Heart right ventricle (tissue), 16 donors: ENCODE measurements around the gene PATJ. TPM values are rescaled to one million over a fixed set of nuclear protein-coding genes. Genes with fewer than 3 reads are reported as not detected.
"Not testable (repeated sequence)": the region's sequence is repeated elsewhere in the genome, so short reads cannot be mapped to it uniquely, and the experiment has no call there.

ENCODE experiments used
- ATAC-seq, 8 donors: fragments of 200-7000 bp; cut with Tn5 transposase; one replicate each; pipeline ENCODE4 v1.9.1; 2020; ENCODE audit warnings: mild to moderate bottlenecking in 8 of 8, moderate library complexity in 8 of 8, moderate number of reproducible peaks in 1 of 8
- DNase-seq, 2 donors: peaks; one replicate each; pipeline ENCODE4 v3.0.0-alpha.2; 2020
- H3K27ac ChIP-seq, 10 donors: fragments of 200-600 bp; sonication (generic) in 2 of 10; one replicate each; pipeline versions ENCODE4 v1.5.0 to v1.8.0; 2020 to 2022; ENCODE audit warnings: mild to moderate bottlenecking in 3 of 10
- H3K27me3 ChIP-seq, 7 donors: fragments of 200-600 bp; one replicate each; pipeline ENCODE4 v1.8.0; 2021 to 2022; ENCODE audit warnings: mild to moderate bottlenecking in 2 of 7
- H3K36me3 ChIP-seq, 9 donors: fragments of 200-600 bp; sonication (generic) in 1 of 9; one replicate each; pipeline versions ENCODE4 v1.5.0 to v1.8.0; 2020 to 2022; ENCODE audit warnings: mild to moderate bottlenecking in 2 of 9
- H3K4me1 ChIP-seq, 9 donors: fragments of 200-600 bp; sonication (generic) in 1 of 9; one replicate each; pipeline versions ENCODE4 v1.5.0 to v1.8.0; 2020 to 2022; ENCODE audit warnings: mild to moderate bottlenecking in 4 of 9
- H3K4me3 ChIP-seq, 10 donors: fragments of 200-600 bp; sonication (generic) in 2 of 10; one replicate each; pipeline versions ENCODE4 v1.5.0 to v1.8.0; 2020 to 2022; ENCODE audit warnings: mild to moderate bottlenecking in 7 of 10, moderate library complexity in 2 of 10
- H3K9me3 ChIP-seq, 11 donors: fragments of 200-600 bp in 10 of 11; sonication (generic) in 2 of 11; one replicate each; pipeline versions ENCODE4 v1.5.0 to v1.8.0; 2013 to 2022; ENCODE audit warnings: mild to moderate bottlenecking in 2 of 11, control low read depth in 1 of 11, moderate library complexity in 1 of 11
- CTCF ChIP-seq, 9 donors: fragments of 200-600 bp; sonication (generic) in 2 of 9; IDR thresholded peaks; one replicate each; pipeline versions ENCODE4 v1.5.0 to v1.8.0; 2021 to 2022; ENCODE audit warnings: antibody characterized with exemption in 9 of 9, mild to moderate bottlenecking in 5 of 9, moderate library complexity in 1 of 9
- WGBS, 2 donors: extraction: QIAGEN DNeasy Blood & Tissue Kit; methylation state at CpG; one replicate each; pipeline ENCODE4 v1.1.7; 2013; ENCODE audit warnings: inconsistent platforms in 1 of 2; 5-methylcytosine and 5-hydroxymethylcytosine counted together
- intact Hi-C, 10 donors: fragments of 100-400 bp; cut with DNase I; formaldehyde crosslinking; loops; one replicate each; pipeline versions ENCODE4 v1.11.1 to v1.14.2; 2022
- polyA plus RNA-seq, 2 donors: library from polyadenylated mRNA; stranded (reverse); fragments of 200-250 nt; gene quantifications; one replicate each; pipeline ENCODE4 v1.2.3, GENCODE V29; 2013
- total RNA-seq, 10 donors: library from RNA; stranded (reverse); fragmentation: NEBNext Ultra II Directional in 3 of 10; extraction: Animal tissue kit (Norgen Biotek cat#: 25700) in 3 of 10; gene quantifications; one replicate each; pipeline versions ENCODE4 v1.2.1 to v1.2.4, GENCODE V29; 2021 to 2023
- donor health status: Arrhythmogenic right ventricular cardiomyopathy.
- donor health status: ischemic (EF 13 %, LVEDD 7.1; RV severe dilation, severe dysfunction).
- donor health status: healthy with polysubstance abuse.
- donor health status: DM: no; HTN: yes; CAD: no.
- donor health status: DM: no; HTN: no; CAD: no.
- donor health status: ischemic (EF 25% LVEDD 6.9; RV normal size, moderate dysfunction).
- donor health status: ischemic (EF 25% LVEDD 5.7; RV mildly dilated, moderate dysfunction).
- donor health status: healthy.
- donor health status: DM: yes; HTN: yes; CAD: no.
- donor health status: Ischemic cardiomyopathy.
- donor health status: ischemic (EF 35%, LVEDD 5.7; RV mildly dilated, moderate dysfunction).
- donor health status: nonischemic (EF 11% LVEDD 7.7; RV severe dilation, severe dysfunction).
- donor health status: DM: yes; HTN: yes; CAD: no.
- donor health status: PGD.
- donor health status: ischemic (EF 29% LVEDD 5.4; RV normal size, mild dysfunction).
- donor health status: nonischemic (EF 23%, LVEDD 6.1; RV moderate dilation, normal function).

The PATJ gene
- total and polyA plus RNA-seq, 12 donors = 3.7 to 213 (median 119) TPM

GRCh38 chr1:61887931-61888564 is 145.8 kb downstream of the PATJ start:
- peaks cover 0 to 21% (median 12%) of the 10 kb centered on the region in 9 donors for H3K4me1 ChIP-seq
- no peak for TF ChIP-seq CTCF (IDR thresholded peaks at IDR 0.05)
- H3K27me3 ChIP-seq = no peaks in the 10 kb centered on the region
- WGBS, 2 donors = 43 to 46% methylated on average over 7 of the region's 7 CpGs
- H3K27ac ChIP-seq = peak overlapping the region in 6 of 10 donors; percentile 2 to 65 (median 46)
- peak in 7 of 8 donors; percentile 73 to 93 (median 87) for ATAC-seq
- H3K4me3 ChIP-seq = no peak overlapping the region
- no peaks in the 10 kb centered on the region for H3K36me3 ChIP-seq
- intact Hi-C loops = loop anchor here in 2 of 10 donors (1.0 to 10.0 kb wide), 2 partner anchors 16 to 67 kb away; no protein-coding TSS in a partner anchor
- H3K9me3 ChIP-seq = no peaks in the 10 kb centered on the region
- DNase-seq = peak; percentile 25 to 33

- ATAC-seq (no peak), DNase-seq (no peak)
- intact Hi-C loops = loop anchor here in 1 of 10 donors (10.0 kb wide), 1 partner anchor 66 kb away; no protein-coding TSS in a partner anchor
- Histone ChIP-seq H3K27me3 (no peaks in the 10 kb centered on the region), H3K9me3 (no peaks in the 10 kb centered on the region), H3K4me3 (no peak overlapping the region), H3K36me3 (no peaks in the 10 kb centered on the region), H3K27ac (no peak overlapping the region), H3K4me1 (peaks cover 0 to 21% (median 12%) of the 10 kb centered on the region in 9 donors)
- TF ChIP-seq CTCF (IDR thresholded peaks at IDR 0.05) = no peak
- WGBS, 2 donors = 95 to 96% methylated on average over 1 of the region's 1 CpG
Measured at GRCh38 chr1:61888808-61889207, 146.5 kb downstream of the PATJ start.

- H3K4me3 ChIP-seq, H3K9me3 ChIP-seq, H3K27ac ChIP-seq, DNase-seq, ATAC-seq, intact Hi-C loops, H3K27me3 ChIP-seq, H3K36me3 ChIP-seq: not testable (repeated sequence)
- H3K4me1 ChIP-seq = peaks cover 0 to 21% (median 12%) of the 10 kb centered on the region in 9 donors
Measured at GRCh38 chr1:61890435-61890834, 148.2 kb downstream of the PATJ start.

- H3K27ac ChIP-seq = no peak overlapping the region
- peaks cover 0 to 9% (median 3%) of the 10 kb centered on the region in 9 donors for H3K4me1 ChIP-seq
- no peak for ATAC-seq
- WGBS, 2 donors = 69 to 79% methylated on average over 2 of the region's 2 CpGs
- H3K36me3 ChIP-seq = no peaks in the 10 kb centered on the region
- H3K9me3 ChIP-seq = no peaks in the 10 kb centered on the region
- no peaks in the 10 kb centered on the region for H3K27me3 ChIP-seq
- no peak for DNase-seq
- intact Hi-C loops = no loop called here
- no peak overlapping the region for H3K4me3 ChIP-seq
- no peak for TF ChIP-seq CTCF (IDR thresholded peaks at IDR 0.05)
Measured at GRCh38 chr1:61892977-61893376, 150.7 kb downstream of the PATJ start.

GRCh38 chr1:61894296-61894695 is 152.0 kb downstream of the PATJ start:
- ATAC-seq, H3K9me3 ChIP-seq, DNase-seq, H3K27ac ChIP-seq, H3K4me3 ChIP-seq, intact Hi-C loops, H3K36me3 ChIP-seq, H3K4me1 ChIP-seq, H3K27me3 ChIP-seq: not testable (repeated sequence)
- 79 to 88% methylated on average over 2 of the region's 2 CpGs for WGBS, 2 donors
